GM18502 (cell line): ENCODE data around the gene LAP3.
"Not testable (repeated sequence)": the region's sequence is repeated elsewhere in the genome, so short reads cannot be mapped to it uniquely, and the experiment has no call there.

Source experiments
- ATAC-seq: cut with Tn5 transposase; IDR thresholded peaks from one replicate; pipeline ENCODE4 v1.9.1; 2021; ENCODE audit warnings: mild to moderate bottlenecking; ENCODE audit not compliant: unreplicated experiment, poor library complexity

The LAP3 gene

GRCh38 chr4:17561195-17561909, 15.6 kb upstream of the LAP3 start:
- ATAC-seq, result no peak

- ATAC-seq, result no peak
These were observed 14.8 kb upstream of the LAP3 start for GRCh38 chr4:17562157-17562556.

GRCh38 chr4:17565846-17566245, 11.2 kb upstream of the LAP3 start:
- no peak for ATAC-seq

- ATAC-seq, result no peak
These were observed 9.7 kb upstream of the LAP3 start for GRCh38 chr4:17567271-17567670.

GRCh38 chr4:17574206-17574605, 2.8 kb upstream of the LAP3 start:
- ATAC-seq, result no peak

GRCh38 chr4:17575177-17575576, 1.8 kb upstream of the LAP3 start:
- not testable (repeated sequence) for ATAC-seq

- ATAC-seq, result peak; percentile 14
These were observed 875 bp downstream of the LAP3 start for GRCh38 chr4:17577665-17578481.

- ATAC-seq, result peak; percentile 45
These were observed 1.5 kb downstream of the LAP3 start for GRCh38 chr4:17578482-17578891.

GRCh38 chr4:17580969-17581368, 4.0 kb downstream of the LAP3 start:
- no peak for ATAC-seq

- ATAC-seq, result no peak
These were observed 6.3 kb downstream of the LAP3 start for GRCh38 chr4:17583276-17583675.

- no peak for ATAC-seq
These were observed 6.9 kb downstream of the LAP3 start for GRCh38 chr4:17583941-17584340.

GRCh38 chr4:17584521-17585213, 7.7 kb downstream of the LAP3 start:
- no peak for ATAC-seq

GRCh38 chr4:17587094-17587822, 10.3 kb downstream of the LAP3 start:
- ATAC-seq, result no peak

- ATAC-seq, result no peak
These were observed 12.4 kb downstream of the LAP3 start for GRCh38 chr4:17589355-17589754.

- ATAC-seq, result peak; percentile 90
These were observed 18.5 kb downstream of the LAP3 start for GRCh38 chr4:17595471-17596005.

- no peak for ATAC-seq
These were observed 20.5 kb downstream of the LAP3 start for GRCh38 chr4:17597517-17597916.

- ATAC-seq, result no peak
These were observed 22.8 kb downstream of the LAP3 start for GRCh38 chr4:17599826-17600225.

GRCh38 chr4:17605236-17605635, 28.2 kb downstream of the LAP3 start:
- ATAC-seq, result no peak

GRCh38 chr4:17613761-17614415, 36.9 kb downstream of the LAP3 start:
- peak; percentile 58 for ATAC-seq
